PC-3 (cell line): ENCODE results near the gene PTP4A2.

Source experiments
- CTCF ChIP-seq: fragments of 300-600 bp; sonication (generic); conservative IDR thresholded peaks from 2 replicates; pipeline ENCODE4 v1.5.1; 2017; ENCODE audit warnings: antibody characterized with exemption, low read depth, mild to moderate bottlenecking, low read length
- EZH2 ChIP-seq: fragments of 300-600 bp; sonication (generic); IDR thresholded peaks from one replicate; pipeline ENCODE4 v1.6.1; 2017; ENCODE audit warnings: antibody characterized with exemption, mild to moderate bottlenecking, low read length; ENCODE audit not compliant: unreplicated experiment
- EZH2phosphoT487 ChIP-seq: fragments of 300-600 bp; sonication (generic); IDR thresholded peaks from 2 replicates; pipeline ENCODE4 v1.6.1; 2018; ENCODE audit warnings: mild to moderate bottlenecking, antibody characterized with exemption, low read length, borderline replicate concordance

GRCh38 chr1:31869449-31869848 is 68.7 kb downstream of the PTP4A2 start:
- TF ChIP-seq CTCF (no peak), EZH2 (no peak), EZH2phosphoT487 (no peak)
